Suprapubic skin (tissue), 4 donors: ENCODE data around the gene BCL2L1.

ENCODE experiments used
- CTCF ChIP-seq, 2 donors: fragments of 200-600 bp in 1 of 2; fragments of 450-650 bp in 1 of 2; sonication (generic) in 1 of 2; IDR thresholded peaks; one replicate each; pipeline ENCODE4 v1.5.1; 2016 to 2019; ENCODE audit warnings: antibody characterized with exemption in 2 of 2, mild to moderate bottlenecking in 1 of 2, moderate library complexity in 1 of 2
- EP300 ChIP-seq: sonication (generic); formaldehyde crosslinking; IDR thresholded peaks from one replicate; pipeline ENCODE4 v1.6.1; 2017; ENCODE audit warnings: antibody characterized with exemption
- POLR2A ChIP-seq, 2 donors: fragments of 450-650 bp; IDR thresholded peaks; one replicate each; pipeline ENCODE4 v1.6.1; 2017; ENCODE audit warnings: antibody characterized with exemption in 2 of 2, mild to moderate bottlenecking in 2 of 2, moderate library complexity in 2 of 2
- POLR2AphosphoS5 ChIP-seq, 3 donors: sonication (generic); formaldehyde crosslinking; IDR thresholded peaks; one replicate each; pipeline ENCODE4 v1.6.1; 2017; ENCODE audit warnings: antibody characterized with exemption in 3 of 3

- TF ChIP-seq CTCF (IDR thresholded peaks at IDR 0.05): no peak
- no peak for TF ChIP-seq POLR2A (IDR thresholded peaks at IDR 0.05)
- TF ChIP-seq POLR2AphosphoS5 (IDR thresholded peaks at IDR 0.05): no peak
- no peak for TF ChIP-seq EP300
These were observed 55.1 kb downstream of the BCL2L1 start for GRCh38 chr20:31667315-31668285.
